ENCODE measurements around the gene PKLR. TPM values are rescaled to one million over a fixed set of nuclear protein-coding genes. Genes with fewer than 3 reads are reported as not detected.

PKLR gene
- total RNA-seq, 1 donor from 2014 or later: 0.54 TPM

GRCh38 chr1:155272466-155273342, 28.5 kb downstream of the PKLR start:
- Histone ChIP-seq H3K27me3 (peaks cover 3% of the 10 kb centered on the region), H3K4me2 (peak overlapping the region; percentile 88), H3K27ac (peak overlapping the region; percentile 81), H4K20me1 (ENCODE audit: low read depth) (peaks cover 36% of the 10 kb centered on the region), H3K4me1 (peaks cover 19% of the 10 kb centered on the region), H3F3A (ENCODE audit: low read depth) (peaks cover 60% of the 10 kb centered on the region), H3K4me3 (peak overlapping the region; percentile 80), H3K9me3 (ENCODE audit: low read depth) (no peaks in the 10 kb centered on the region), H3K79me2 (ENCODE audit: low read depth) (peaks cover 40% of the 10 kb centered on the region), H2AFZ (replicated peaks) (no peak overlapping the region), H3K9ac (peak overlapping the region; percentile 65), H3K36me3 (peaks cover 8% of the 10 kb centered on the region)
- Mint-ChIP-seq H3K4me1 (peaks cover 33% of the 10 kb centered on the region), H3K9me3 (no peaks in the 10 kb centered on the region), H3K27ac (peak overlapping the region; percentile 84), H3K4me3 (peak overlapping the region; percentile 95), H3K27me3 (ENCODE audit: insufficient read depth, low read depth) (peaks cover 3% of the 10 kb centered on the region), H3K36me3 (peaks cover 29% of the 10 kb centered on the region)
- TF ChIP-seq EZH2 (IDR thresholded peaks at IDR 0.05) (no peak), EZH2phosphoT487 (IDR thresholded peaks at IDR 0.05) (no peak), CTCF (IDR thresholded peaks at IDR 0.05) (no peak)
- DNase-seq (ENCODE audit: low spot score): no peak

GRCh38 chr1:155269381-155269780, 31.9 kb downstream of the PKLR start:
- TF ChIP-seq CTCF (IDR thresholded peaks at IDR 0.05): no peak
- TF ChIP-seq EZH2phosphoT487 (IDR thresholded peaks at IDR 0.05): no peak
- TF ChIP-seq EZH2 (IDR thresholded peaks at IDR 0.05): no peak
- Histone ChIP-seq H3K4me3 (no peak overlapping the region), H3K4me2 (no peak overlapping the region), H3K27me3 (no peaks in the 10 kb centered on the region), H3K9me3 (ENCODE audit: low read depth) (no peaks in the 10 kb centered on the region), H3K79me2 (ENCODE audit: low read depth) (peaks cover 40% of the 10 kb centered on the region), H3K36me3 (peaks cover 18% of the 10 kb centered on the region), H3F3A (ENCODE audit: low read depth) (peaks cover 81% of the 10 kb centered on the region), H2AFZ (replicated peaks) (no peak overlapping the region), H3K4me1 (peaks cover 14% of the 10 kb centered on the region), H3K9ac (no peak overlapping the region), H4K20me1 (ENCODE audit: low read depth) (peaks cover 38% of the 10 kb centered on the region), H3K27ac (no peak overlapping the region)
- peaks cover 22% of the 10 kb centered on the region for H3K4me1 Mint-ChIP-seq
- H3K27me3 Mint-ChIP-seq (ENCODE audit: insufficient read depth, low read depth): peaks cover 3% of the 10 kb centered on the region
- no peaks in the 10 kb centered on the region for H3K9me3 Mint-ChIP-seq
- DNase-seq (ENCODE audit: low spot score): no peak
- H3K4me3 Mint-ChIP-seq: no peak overlapping the region
- peaks cover 52% of the 10 kb centered on the region for H3K36me3 Mint-ChIP-seq
- H3K27ac Mint-ChIP-seq: no peak overlapping the region

GRCh38 chr1:155268630-155269029, 32.6 kb downstream of the PKLR start:
- no peak for DNase-seq (ENCODE audit: low spot score)
- Mint-ChIP-seq H3K27ac (no peak overlapping the region), H3K9me3 (no peaks in the 10 kb centered on the region), H3K36me3 (peaks cover 56% of the 10 kb centered on the region), H3K4me1 (peaks cover 18% of the 10 kb centered on the region), H3K4me3 (no peak overlapping the region), H3K27me3 (ENCODE audit: insufficient read depth, low read depth) (peaks cover 2% of the 10 kb centered on the region)
- no peaks in the 10 kb centered on the region for H3K27me3 ChIP-seq
- H3K27ac ChIP-seq: no peak overlapping the region
- peaks cover 40% of the 10 kb centered on the region for H3K79me2 ChIP-seq (ENCODE audit: low read depth)
- TF ChIP-seq CTCF (IDR thresholded peaks at IDR 0.05) (no peak), EZH2 (IDR thresholded peaks at IDR 0.05) (no peak), EZH2phosphoT487 (IDR thresholded peaks at IDR 0.05) (no peak)
- H3K4me1 ChIP-seq: peaks cover 12% of the 10 kb centered on the region
- no peak overlapping the region for H3K4me2 ChIP-seq
- no peak overlapping the region for H3K4me3 ChIP-seq
- H4K20me1 ChIP-seq (ENCODE audit: low read depth): peaks cover 38% of the 10 kb centered on the region
- no peak overlapping the region for H2AFZ ChIP-seq (replicated peaks)
- H3K36me3 ChIP-seq: peaks cover 18% of the 10 kb centered on the region
- H3K9me3 ChIP-seq (ENCODE audit: low read depth): no peaks in the 10 kb centered on the region
- no peak overlapping the region for H3K9ac ChIP-seq
- peaks cover 83% of the 10 kb centered on the region for H3F3A ChIP-seq (ENCODE audit: low read depth)

Measured in neural progenitor cell (in vitro differentiated cells).